OCI-LY7 (cell line): ENCODE measurements around the gene C12orf43. TPM values are rescaled to one million over a fixed set of nuclear protein-coding genes. Genes with fewer than 3 reads are reported as not detected.

Source experiments
- BruUV-seq: library from RNA; stranded (reverse); fragments of 400-500 nt; replicated peaks from 2 replicates; lab custom pipeline; 2021; lab: Mats Ljungman, UMichigan
- CTCF ChIA-PET: fragments of 300-600 bp; sonication (Branson Sonifier 250); formaldehyde crosslinking; loops from one replicate; lab custom pipeline; 2022; ENCODE audit warnings: antibody characterized with exemption; ENCODE audit not compliant: unreplicated experiment; lab: Charles Lee
- POLR2A ChIA-PET: fragments of 300-600 bp; sonication (Branson Sonifier 250); formaldehyde crosslinking; loops from one replicate; lab custom pipeline; 2022; ENCODE audit warnings: antibody characterized with exemption; lab: Charles Lee
- DNase-seq: peaks from one replicate; pipeline ENCODE4 v3.0.0-alpha.2; 2015; ENCODE audit warnings: low spot score
- H2AFZ ChIP-seq: fragments of 200-600 bp; sonication (generic), shearing (Covaris generic); 2 replicates; pipeline ENCODE4 v1.6.1; 2014; ENCODE audit warnings: mild to moderate bottlenecking, antibody characterized with exemption, low read length, moderate library complexity
- H3K27ac ChIP-seq: fragments of 200-600 bp; sonication (generic); 2 replicates; pipeline ENCODE4 v1.5.1; 2014; ENCODE audit warnings: mixed run types, low read depth, mild to moderate bottlenecking, moderate library complexity, low read length, inconsistent platforms; ENCODE audit not compliant: poor library complexity, severe bottlenecking
- H3K36me3 ChIP-seq: fragments of 200-600 bp; sonication (generic); 2 replicates; pipeline ENCODE4 v1.6.1; 2014; ENCODE audit warnings: mild to moderate bottlenecking, antibody characterized with exemption, low read length, moderate library complexity, mixed read lengths; ENCODE audit not compliant: insufficient read depth
- H3K4me1 ChIP-seq: fragments of 200-600 bp; sonication (generic); 2 replicates; pipeline ENCODE4 v1.5.1; 2014; ENCODE audit warnings: mild to moderate bottlenecking, low read length; ENCODE audit not compliant: insufficient read depth, poor library complexity, severe bottlenecking
- H3K4me2 ChIP-seq: fragments of 200-600 bp; sonication (generic); 2 replicates; pipeline ENCODE4 v1.6.1; 2014; ENCODE audit warnings: mild to moderate bottlenecking, low read length
- H3K4me3 ChIP-seq: fragments of 200-600 bp; sonication (generic); 2 replicates; pipeline ENCODE4 v1.5.1; 2014; ENCODE audit warnings: mild to moderate bottlenecking, low read depth, low read length; ENCODE audit not compliant: poor library complexity, severe bottlenecking
- H3K79me2 ChIP-seq: fragments of 200-600 bp; sonication (generic); 2 replicates; pipeline ENCODE4 v1.6.1; 2016; ENCODE audit warnings: low read depth, mild to moderate bottlenecking, low read length, moderate library complexity, mixed read lengths; ENCODE audit not compliant: insufficient read depth
- H3K9me2 ChIP-seq: fragments of 200-600 bp; sonication (generic); 2 replicates; pipeline ENCODE4 v1.6.1; 2016; ENCODE audit warnings: mild to moderate bottlenecking, low read length, mixed read lengths; ENCODE audit not compliant: insufficient read depth
- H3K9me3 ChIP-seq: fragments of 200-600 bp; sonication (generic); 2 replicates; pipeline ENCODE4 v1.6.1; 2014; ENCODE audit warnings: mild to moderate bottlenecking, mixed run types, low read length, mixed read lengths
- H4K20me1 ChIP-seq: fragments of 200-600 bp; sonication (generic); 2 replicates; pipeline ENCODE4 v1.6.1; 2014; ENCODE audit warnings: mild to moderate bottlenecking, antibody characterized with exemption, low read length, moderate library complexity, mixed read lengths; ENCODE audit not compliant: insufficient read depth
- EZH2phosphoT487 ChIP-seq: fragments of 200-600 bp; sonication (generic); IDR thresholded peaks from 2 replicates; pipeline ENCODE4 v1.6.1; 2018; ENCODE audit warnings: low read depth, borderline replicate concordance, mild to moderate bottlenecking, mixed run types, antibody characterized with exemption, low read length, moderate library complexity, mixed read lengths
- intact Hi-C: fragments of 100-400 bp; cut with micrococcal nuclease; formaldehyde crosslinking; loops from one replicate; pipeline ENCODE4 v1.10.0; 2022; ENCODE audit not compliant: unreplicated experiment
- total RNA-seq, 2 experiments: library from RNA; depleted of rRNA in 1 of 2; stranded (reverse); fragments of >200 nt in 1 of 2; shearing (Covaris generic) in 1 of 2; gene quantifications; 2 replicates each; pipeline ENCODE4 v1.2.3, GENCODE V29; 2014 to 2022
- TF ChIP-seq, protein P1 (sequence below): fragments of 200-600 bp; sonication (generic); conservative IDR thresholded peaks from 2 replicates; pipeline ENCODE4 v1.5.1; 2014; ENCODE audit warnings: mild to moderate bottlenecking, antibody characterized with exemption, low read length, moderate library complexity, mixed read lengths

Gene C12orf43
- total RNA-seq, 2 experiments from 2014 or later = 21.4 to 24.7 TPM

GRCh38 chr12:120994059-120994458 is 22.2 kb downstream of the C12orf43 start:
- Histone ChIP-seq H2AFZ (no peak overlapping the region), H3K4me3 (no peak overlapping the region), H3K4me2 (no peak overlapping the region), H3K79me2 (no peaks in the 10 kb centered on the region), H3K36me3 (no peaks in the 10 kb centered on the region), H3K4me1 (peaks cover 8% of the 10 kb centered on the region), H3K9me2 (no peaks in the 10 kb centered on the region), H4K20me1 (no peaks in the 10 kb centered on the region), H3K27ac (no peak overlapping the region), H3K9me3 (no peaks in the 10 kb centered on the region)
- TF ChIP-seq, protein P1, sequence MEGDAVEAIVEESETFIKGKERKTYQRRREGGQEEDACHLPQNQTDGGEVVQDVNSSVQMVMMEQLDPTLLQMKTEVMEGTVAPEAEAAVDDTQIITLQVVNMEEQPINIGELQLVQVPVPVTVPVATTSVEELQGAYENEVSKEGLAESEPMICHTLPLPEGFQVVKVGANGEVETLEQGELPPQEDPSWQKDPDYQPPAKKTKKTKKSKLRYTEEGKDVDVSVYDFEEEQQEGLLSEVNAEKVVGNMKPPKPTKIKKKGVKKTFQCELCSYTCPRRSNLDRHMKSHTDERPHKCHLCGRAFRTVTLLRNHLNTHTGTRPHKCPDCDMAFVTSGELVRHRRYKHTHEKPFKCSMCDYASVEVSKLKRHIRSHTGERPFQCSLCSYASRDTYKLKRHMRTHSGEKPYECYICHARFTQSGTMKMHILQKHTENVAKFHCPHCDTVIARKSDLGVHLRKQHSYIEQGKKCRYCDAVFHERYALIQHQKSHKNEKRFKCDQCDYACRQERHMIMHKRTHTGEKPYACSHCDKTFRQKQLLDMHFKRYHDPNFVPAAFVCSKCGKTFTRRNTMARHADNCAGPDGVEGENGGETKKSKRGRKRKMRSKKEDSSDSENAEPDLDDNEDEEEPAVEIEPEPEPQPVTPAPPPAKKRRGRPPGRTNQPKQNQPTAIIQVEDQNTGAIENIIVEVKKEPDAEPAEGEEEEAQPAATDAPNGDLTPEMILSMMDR = no peak
- TF ChIP-seq EZH2phosphoT487 = no peak
- BruUV-seq = no TSS peak
- CTCF ChIA-PET = no interaction called here
- no peak for DNase-seq
- POLR2A ChIA-PET = interaction anchor here (0.6 kb wide), 1 partner anchor 50 kb away, joined by 3 read pairs; no protein-coding TSS in a partner anchor
- intact Hi-C loops = no loop called here

DNA sequence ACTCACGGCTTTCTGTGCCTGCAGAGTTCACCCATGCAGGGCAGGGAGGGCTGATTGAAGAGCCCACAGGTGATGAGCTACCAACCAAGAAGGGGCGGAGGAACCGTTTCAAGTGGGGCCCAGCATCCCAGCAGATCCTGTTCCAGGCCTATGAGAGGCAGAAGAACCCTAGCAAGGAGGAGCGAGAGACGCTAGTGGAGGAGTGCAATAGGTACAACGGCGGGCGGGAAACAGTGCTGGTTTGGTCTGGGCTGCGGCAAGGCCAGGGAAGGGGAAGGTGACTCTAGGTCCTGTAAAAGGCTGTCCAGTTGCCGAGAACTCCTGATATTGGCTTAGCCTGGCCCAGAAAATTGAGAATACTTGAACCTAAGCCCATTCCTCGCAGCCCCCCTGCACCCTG is 22.8 kb downstream of the C12orf43 start:
- no peak for DNase-seq
- H3K36me3 ChIP-seq = no peaks in the 10 kb centered on the region
- H4K20me1 ChIP-seq = no peaks in the 10 kb centered on the region
- ChIA-PET POLR2A (interaction anchor here (0.6 kb wide), 1 partner anchor 50 kb away, joined by 3 read pairs; no protein-coding TSS in a partner anchor), CTCF (no interaction called here)
- H2AFZ ChIP-seq = no peak overlapping the region
- H3K9me2 ChIP-seq = no peaks in the 10 kb centered on the region
- BruUV-seq = no TSS peak
- intact Hi-C loops = no loop called here
- H3K4me2 ChIP-seq = no peak overlapping the region
- no peaks in the 10 kb centered on the region for H3K79me2 ChIP-seq
- TF ChIP-seq EZH2phosphoT487 = no peak
- TF ChIP-seq, protein P1 = no peak
- H3K9me3 ChIP-seq = no peaks in the 10 kb centered on the region
- no peak overlapping the region for H3K27ac ChIP-seq
- H3K4me3 ChIP-seq = no peak overlapping the region
- peaks cover 5% of the 10 kb centered on the region for H3K4me1 ChIP-seq

DNA sequence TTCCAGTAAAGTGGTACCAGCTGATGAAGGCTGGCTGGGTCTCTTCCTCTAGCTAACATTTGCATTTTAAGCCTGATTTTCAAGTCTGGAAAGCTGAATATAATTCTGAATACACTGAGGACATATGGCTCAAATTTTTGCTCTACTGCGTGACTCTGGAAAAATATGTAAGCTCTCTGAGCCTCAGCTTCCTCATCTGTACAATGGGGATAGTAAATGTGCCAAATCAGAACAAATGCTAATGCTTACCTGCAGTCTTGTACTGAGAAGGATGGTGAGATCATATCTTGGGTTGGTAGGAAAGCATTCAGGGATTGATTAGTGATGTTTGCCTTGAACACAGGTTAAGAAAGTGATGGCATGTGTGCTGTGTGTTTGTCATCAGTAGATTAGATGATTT is 23.3 kb downstream of the C12orf43 start:
- no peak for DNase-seq
- no peaks in the 10 kb centered on the region for H3K36me3 ChIP-seq
- no peaks in the 10 kb centered on the region for H3K79me2 ChIP-seq
- ChIA-PET POLR2A (no interaction called here), CTCF (no interaction called here)
- H3K27ac ChIP-seq = no peak overlapping the region
- no peak overlapping the region for H3K4me2 ChIP-seq
- H3K9me2 ChIP-seq = no peaks in the 10 kb centered on the region
- H3K4me1 ChIP-seq = no peaks in the 10 kb centered on the region
- no peak overlapping the region for H2AFZ ChIP-seq
- intact Hi-C loops = no loop called here
- no peaks in the 10 kb centered on the region for H3K9me3 ChIP-seq
- BruUV-seq = no TSS peak
- TF ChIP-seq EZH2phosphoT487 = no peak
- TF ChIP-seq, protein P1 = no peak
- H3K4me3 ChIP-seq = no peak overlapping the region
- no peaks in the 10 kb centered on the region for H4K20me1 ChIP-seq
